ENCODE measurements around the gene GPR156. TPM values are rescaled to one million over a fixed set of nuclear protein-coding genes. Genes with fewer than 3 reads are reported as not detected.

Gene GPR156
- total and polyA plus RNA-seq, 10 of the 15 experiments (the other 5 are each of a cell fraction or from before 2014, with no cell fraction given): 0.08 to 0.15 (median 0.11) TPM; not detected in 6

DNA sequence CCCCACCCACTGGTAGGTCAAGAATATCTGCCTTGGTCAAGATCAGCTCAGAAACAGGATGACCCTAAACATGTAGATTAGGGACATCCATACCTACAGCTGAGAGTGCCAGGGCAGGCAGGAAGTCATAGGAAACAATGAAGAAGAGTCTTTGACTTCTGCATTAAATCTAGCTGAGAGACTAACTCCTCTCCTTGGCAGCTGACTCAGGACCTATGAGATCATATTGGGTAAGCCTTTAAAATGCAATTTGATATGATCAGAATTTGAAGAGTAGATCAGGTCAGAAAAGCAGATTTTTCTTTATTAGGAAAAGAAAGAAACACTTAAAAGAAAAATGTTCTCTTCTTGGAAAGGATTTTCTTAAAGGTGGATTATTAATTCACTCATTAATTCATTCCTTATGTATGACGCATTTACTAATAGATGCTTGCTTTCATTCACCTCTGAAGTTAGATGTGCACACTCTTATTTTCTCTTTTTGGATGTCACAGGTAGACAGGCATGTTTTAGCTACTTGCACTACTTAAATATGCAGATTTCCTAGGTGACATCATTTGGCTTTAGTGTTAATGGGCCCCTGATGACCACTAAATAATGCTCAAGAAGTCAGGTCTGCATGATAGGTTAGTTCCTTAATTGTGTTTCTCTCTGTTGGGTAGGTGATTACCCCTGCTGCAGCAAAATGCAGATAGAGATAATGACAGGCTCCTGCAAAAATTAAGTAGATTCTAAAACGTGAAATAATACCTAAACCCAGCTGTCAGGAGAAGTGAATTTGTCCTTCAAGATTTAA lies 155.1 kb downstream of the GPR156 start:
- Histone ChIP-seq H3K27me3 (replicated peaks in 1 of 2; ENCODE audit: control insufficient read depth in 2 of 2, insufficient read depth in 2 of 2, low read length in 1 of 2) (no peaks in the 10 kb centered on the region), H3K36me3 (ENCODE audit: control insufficient read depth in 2 of 2, insufficient read depth in 2 of 2, low read length in 1 of 2) (no peaks in the 10 kb centered on the region), H4K20me1 (ENCODE audit: control insufficient read depth, insufficient read depth) (no peaks in the 10 kb centered on the region; the same call in 1 of the 2 replicates), H3K4me3 (no peak overlapping the region), H3K79me2 (ENCODE audit: control insufficient read depth, insufficient read depth, low read length) (no peaks in the 10 kb centered on the region), H3K9me3 (replicated peaks; ENCODE audit: control insufficient read depth, insufficient read depth, low read length) (no peaks in the 10 kb centered on the region), H3K4me1 (ENCODE audit: control insufficient read depth, insufficient read depth, low read length) (no peaks in the 10 kb centered on the region), H3K4me2 (ENCODE audit: control insufficient read depth, insufficient read depth) (no peak overlapping the region), H3K9ac (ENCODE audit: control insufficient read depth, insufficient read depth, low read length) (no peak overlapping the region), H2AFZ (ENCODE audit: control insufficient read depth, low read depth, low read length) (no peak overlapping the region), H3K27ac (ENCODE audit: control insufficient read depth, insufficient read depth) (no peak overlapping the region)
- no peak for FAIRE-seq
- ChIA-PET RAD21 (ENCODE audit: unreplicated experiment) (no interaction called here), SMC1A (ENCODE audit: uncharacterized antibody, unreplicated experiment) (interaction anchor here (1.2 kb wide), 1 partner anchor 238 kb away, joined by 4 read pairs; no protein-coding TSS in a partner anchor), POLR2A (interaction anchor here (0.7 kb wide), 1 partner anchor 31 kb away, joined by 3 read pairs; no protein-coding TSS in a partner anchor), CTCF (interaction anchor here (1.7 to 2.6 kb wide), 4 partner anchors 18 to 238 kb away, joined by 4 to 7 read pairs (median 6); no protein-coding TSS in a partner anchor)
- DNase-seq (ENCODE audit: low read depth, low spot score): no peak
- in situ Hi-C loops (cut with MboI) (no loop called here), intact Hi-C loops (cut with micrococcal nuclease; ENCODE audit: unreplicated experiment) (no loop called here)
- BruUV-seq (replicated peaks): no TSS peak
- ATAC-seq: no peak
- no peak for TF ChIP-seq TAF1 (IDR thresholded peaks at IDR 0.05; ENCODE audit: borderline replicate concordance, low read depth, low read length)
- TF ChIP-seq MTA2 (IDR thresholded peaks at IDR 0.05; ENCODE audit: low read depth): no peak
- TF ChIP-seq NR2F1 (conservative IDR thresholded peaks at IDR 0.05): no peak
- 43% methylated on average over 2 of the region's 2 CpGs for WGBS (ENCODE audit: insufficient coverage, insufficient replicate concordance, low lambda C conversion rate, missing lambda C conversion rate)

DNA sequence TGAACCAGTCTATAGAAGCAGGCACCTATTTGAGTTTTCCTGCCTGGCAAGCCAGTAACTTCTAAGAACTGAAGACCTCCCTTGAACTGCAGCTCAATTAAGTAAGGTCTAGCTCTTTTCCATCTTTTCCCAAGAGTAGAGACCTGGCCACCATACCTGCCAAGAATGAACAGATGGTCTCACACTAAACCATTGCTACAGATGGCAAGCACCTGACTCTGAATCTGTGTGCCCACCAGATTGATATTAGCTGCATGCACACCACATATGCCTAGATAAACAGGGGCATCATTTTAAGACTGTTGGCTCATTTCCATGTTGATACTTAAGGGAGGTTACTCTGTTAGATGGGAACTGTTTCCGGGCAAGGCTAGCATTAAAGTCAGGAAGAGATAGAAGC lies 156.0 kb downstream of the GPR156 start:
- no TSS peak for BruUV-seq (replicated peaks)
- intact Hi-C loops (cut with micrococcal nuclease; ENCODE audit: unreplicated experiment) (no loop called here), in situ Hi-C loops (cut with MboI) (no loop called here)
- Histone ChIP-seq H3K4me3 (no peak overlapping the region), H2AFZ (ENCODE audit: control insufficient read depth, low read depth, low read length) (no peak overlapping the region), H3K27me3 (replicated peaks in 1 of 2; ENCODE audit: control insufficient read depth in 2 of 2, insufficient read depth in 2 of 2, low read length in 1 of 2) (no peaks in the 10 kb centered on the region), H3K4me2 (ENCODE audit: control insufficient read depth, insufficient read depth) (no peak overlapping the region), H3K27ac (ENCODE audit: control insufficient read depth, insufficient read depth) (no peak overlapping the region), H3K36me3 (ENCODE audit: control insufficient read depth in 2 of 2, insufficient read depth in 2 of 2, low read length in 1 of 2) (no peaks in the 10 kb centered on the region), H3K9me3 (replicated peaks; ENCODE audit: control insufficient read depth, insufficient read depth, low read length) (no peaks in the 10 kb centered on the region), H4K20me1 (ENCODE audit: control insufficient read depth, insufficient read depth) (no peaks in the 10 kb centered on the region), H3K4me1 (ENCODE audit: control insufficient read depth, insufficient read depth, low read length) (no peaks in the 10 kb centered on the region), H3K79me2 (ENCODE audit: control insufficient read depth, insufficient read depth, low read length) (no peaks in the 10 kb centered on the region), H3K9ac (ENCODE audit: control insufficient read depth, insufficient read depth, low read length) (no peak overlapping the region)
- FAIRE-seq (no peak), DNase-seq (ENCODE audit: low read depth, low spot score) (no peak), ATAC-seq (no peak)
- POLR2A ChIA-PET: no interaction called here
- CTCF ChIA-PET: interaction anchor here (0.7 to 2.6 kb wide), 5 partner anchors 9 to 237 kb away, joined by 3 to 7 read pairs (median 4); no protein-coding TSS in a partner anchor
- WGBS (ENCODE audit: insufficient coverage, insufficient replicate concordance, low lambda C conversion rate, missing lambda C conversion rate): 100% methylated on average over 1 of the region's 1 CpG
- SMC1A ChIA-PET (ENCODE audit: uncharacterized antibody, unreplicated experiment): interaction anchor here (1.0 to 1.2 kb wide), 3 partner anchors 147 to 290 kb away, joined by 3 to 4 read pairs (median 3); no protein-coding TSS in a partner anchor
- RAD21 ChIA-PET (ENCODE audit: unreplicated experiment): interaction anchor here (1.1 kb wide), 1 partner anchor 237 kb away, joined by 3 read pairs; no protein-coding TSS in a partner anchor
- TF ChIP-seq POLR2AphosphoS2 (IDR thresholded peaks at IDR 0.05; ENCODE audit: low read depth, low read length) (no peak), LARP7 (IDR thresholded peaks at IDR 0.05) (no peak), JUNB (IDR thresholded peaks at IDR 0.05) (no peak), CREM (IDR thresholded peaks at IDR 0.05; ENCODE audit: low read depth) (no peak), PAX5 (IDR thresholded peaks at IDR 0.05; ENCODE audit: borderline replicate concordance, low read depth, low read length) (no peak), BHLHE40 (IDR thresholded peaks at IDR 0.05; ENCODE audit: borderline replicate concordance in 1 of 2, low read depth in 2 of 2, low read length in 1 of 2) (no peak), SREBF1 (IDR thresholded peaks at IDR 0.05; ENCODE audit: low read length) (no peak), GATAD2B (conservative IDR thresholded peaks at IDR 0.05; ENCODE audit: low read depth) (no peak), KLF5 (IDR thresholded peaks at IDR 0.05; ENCODE audit: partially characterized antibody) (no peak), MTA2 (IDR thresholded peaks at IDR 0.05; ENCODE audit: low read depth) (no peak)
- TF ChIP-seq, protein P1, sequence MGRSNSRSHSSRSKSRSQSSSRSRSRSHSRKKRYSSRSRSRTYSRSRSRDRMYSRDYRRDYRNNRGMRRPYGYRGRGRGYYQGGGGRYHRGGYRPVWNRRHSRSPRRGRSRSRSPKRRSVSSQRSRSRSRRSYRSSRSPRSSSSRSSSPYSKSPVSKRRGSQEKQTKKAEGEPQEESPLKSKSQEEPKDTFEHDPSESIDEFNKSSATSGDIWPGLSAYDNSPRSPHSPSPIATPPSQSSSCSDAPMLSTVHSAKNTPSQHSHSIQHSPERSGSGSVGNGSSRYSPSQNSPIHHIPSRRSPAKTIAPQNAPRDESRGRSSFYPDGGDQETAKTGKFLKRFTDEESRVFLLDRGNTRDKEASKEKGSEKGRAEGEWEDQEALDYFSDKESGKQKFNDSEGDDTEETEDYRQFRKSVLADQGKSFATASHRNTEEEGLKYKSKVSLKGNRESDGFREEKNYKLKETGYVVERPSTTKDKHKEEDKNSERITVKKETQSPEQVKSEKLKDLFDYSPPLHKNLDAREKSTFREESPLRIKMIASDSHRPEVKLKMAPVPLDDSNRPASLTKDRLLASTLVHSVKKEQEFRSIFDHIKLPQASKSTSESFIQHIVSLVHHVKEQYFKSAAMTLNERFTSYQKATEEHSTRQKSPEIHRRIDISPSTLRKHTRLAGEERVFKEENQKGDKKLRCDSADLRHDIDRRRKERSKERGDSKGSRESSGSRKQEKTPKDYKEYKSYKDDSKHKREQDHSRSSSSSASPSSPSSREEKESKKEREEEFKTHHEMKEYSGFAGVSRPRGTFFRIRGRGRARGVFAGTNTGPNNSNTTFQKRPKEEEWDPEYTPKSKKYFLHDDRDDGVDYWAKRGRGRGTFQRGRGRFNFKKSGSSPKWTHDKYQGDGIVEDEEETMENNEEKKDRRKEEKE (IDR thresholded peaks at IDR 0.05): no peak
- TF ChIP-seq, protein P2, sequence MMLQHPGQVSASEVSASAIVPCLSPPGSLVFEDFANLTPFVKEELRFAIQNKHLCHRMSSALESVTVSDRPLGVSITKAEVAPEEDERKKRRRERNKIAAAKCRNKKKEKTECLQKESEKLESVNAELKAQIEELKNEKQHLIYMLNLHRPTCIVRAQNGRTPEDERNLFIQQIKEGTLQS (IDR thresholded peaks at IDR 0.05; ENCODE audit: borderline replicate concordance, extremely low read depth, low read depth, low read length): no peak

Data from GM12878 (cell line).